Spinal cord (tissue), 10 donors: ENCODE results near the gene PITX1. TPM values are rescaled to one million over a fixed set of nuclear protein-coding genes. Genes with fewer than 3 reads are reported as not detected.
A peak's percentile ranks its signal among the peaks of the same experiment; 100 is the strongest.

ENCODE experiments used
- DNase-seq, 6 donors: peaks; one replicate each; pipeline versions ENCODE4 v3.0.0 to v3.0.0-alpha.2; 2013 to 2015; ENCODE audit warnings: low spot score in 6 of 6, low read depth in 4 of 6
- H3K27ac ChIP-seq: one replicate; pipeline ENCODE4 v1.5.1; 2013; ENCODE audit warnings: low read depth, low read length, control low read depth
- H3K27me3 ChIP-seq: one replicate; pipeline ENCODE4 v1.6.1; 2013; ENCODE audit warnings: low read length; ENCODE audit not compliant: control insufficient read depth, insufficient read depth
- H3K36me3 ChIP-seq: one replicate; pipeline ENCODE4 v1.6.1; 2013; ENCODE audit warnings: low read length; ENCODE audit not compliant: control insufficient read depth, insufficient read depth
- H3K4me1 ChIP-seq: one replicate; pipeline ENCODE4 v1.6.1; 2013; ENCODE audit warnings: low read length; ENCODE audit not compliant: control insufficient read depth, insufficient read depth
- H3K4me3 ChIP-seq: one replicate; pipeline ENCODE4 v1.5.1; 2013; ENCODE audit warnings: low read depth, low read length, control low read depth
- H3K9me3 ChIP-seq: one replicate; pipeline ENCODE4 v1.6.1; 2013; ENCODE audit warnings: low read length; ENCODE audit not compliant: control insufficient read depth, insufficient read depth
- WGBS: methylation state at CpG from one replicate; pipeline ENCODE4 v1.1.5; 2013; ENCODE audit warnings: missing lambda C conversion rate; ENCODE audit not compliant: insufficient coverage; 5-methylcytosine and 5-hydroxymethylcytosine counted together
- polyA plus RNA-seq, 2 donors: library from polyadenylated mRNA; unstranded; fragments of 120-200 nt; gene quantifications; one replicate each; pipeline ENCODE4 v1.2.1, GENCODE V29; 2013; ENCODE audit not compliant: insufficient read length in 2 of 2
- total RNA-seq, 2 donors: library from RNA; depleted of rRNA in 1 of 2; stranded (reverse); fragments of 120-200 nt in 1 of 2; fragments of >200 nt in 1 of 2; gene quantifications; one replicate each; pipeline versions ENCODE4 v1.2.3 to v1.2.4, GENCODE V29; 2013 to 2014
- donor health status: healthy.

Gene PITX1
- total and polyA plus RNA-seq, 4 donors, result 0.11 TPM; not detected in 3

DNA sequence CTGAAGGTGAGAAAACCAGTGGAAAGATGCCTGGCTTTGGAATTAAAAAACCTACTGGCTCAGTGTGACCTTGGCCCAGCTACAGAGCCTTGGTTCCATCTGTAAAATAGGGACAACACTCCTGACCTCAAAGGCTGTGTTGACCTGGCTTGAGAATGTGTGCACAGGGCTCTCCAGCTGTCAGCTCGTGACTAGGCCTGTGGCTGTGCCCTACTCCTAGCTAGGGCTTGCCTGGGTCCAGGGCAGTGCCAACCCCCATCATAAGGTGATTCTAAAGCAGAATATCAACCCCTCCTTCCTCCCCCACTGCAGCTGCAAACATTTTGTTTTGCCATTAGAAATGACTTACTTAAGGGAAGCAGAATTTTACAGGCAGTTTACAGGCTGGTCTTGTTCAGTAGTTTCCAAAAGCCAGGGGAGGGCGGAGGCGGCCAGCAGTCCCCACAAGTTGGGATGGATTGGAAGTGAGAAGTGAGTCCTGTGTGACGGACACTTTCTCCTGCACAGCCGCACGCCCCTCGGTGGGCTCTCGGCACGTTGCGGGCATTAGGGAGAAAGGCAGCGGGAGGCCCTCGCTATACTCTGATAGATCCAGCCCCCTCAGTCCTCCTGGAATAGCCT, 7.3 kb downstream of the PITX1 start:
- WGBS, result 27% methylated on average over 11 of the region's 12 CpGs
- DNase-seq, result no peak
- H3K9me3 ChIP-seq, result no peaks in the 10 kb centered on the region
- no peak overlapping the region for H3K4me3 ChIP-seq
- H3K4me1 ChIP-seq, result peaks cover 32% of the 10 kb centered on the region
- peaks cover 74% of the 10 kb centered on the region for H3K27me3 ChIP-seq
- H3K27ac ChIP-seq, result no peak overlapping the region
- no peaks in the 10 kb centered on the region for H3K36me3 ChIP-seq

DNA sequence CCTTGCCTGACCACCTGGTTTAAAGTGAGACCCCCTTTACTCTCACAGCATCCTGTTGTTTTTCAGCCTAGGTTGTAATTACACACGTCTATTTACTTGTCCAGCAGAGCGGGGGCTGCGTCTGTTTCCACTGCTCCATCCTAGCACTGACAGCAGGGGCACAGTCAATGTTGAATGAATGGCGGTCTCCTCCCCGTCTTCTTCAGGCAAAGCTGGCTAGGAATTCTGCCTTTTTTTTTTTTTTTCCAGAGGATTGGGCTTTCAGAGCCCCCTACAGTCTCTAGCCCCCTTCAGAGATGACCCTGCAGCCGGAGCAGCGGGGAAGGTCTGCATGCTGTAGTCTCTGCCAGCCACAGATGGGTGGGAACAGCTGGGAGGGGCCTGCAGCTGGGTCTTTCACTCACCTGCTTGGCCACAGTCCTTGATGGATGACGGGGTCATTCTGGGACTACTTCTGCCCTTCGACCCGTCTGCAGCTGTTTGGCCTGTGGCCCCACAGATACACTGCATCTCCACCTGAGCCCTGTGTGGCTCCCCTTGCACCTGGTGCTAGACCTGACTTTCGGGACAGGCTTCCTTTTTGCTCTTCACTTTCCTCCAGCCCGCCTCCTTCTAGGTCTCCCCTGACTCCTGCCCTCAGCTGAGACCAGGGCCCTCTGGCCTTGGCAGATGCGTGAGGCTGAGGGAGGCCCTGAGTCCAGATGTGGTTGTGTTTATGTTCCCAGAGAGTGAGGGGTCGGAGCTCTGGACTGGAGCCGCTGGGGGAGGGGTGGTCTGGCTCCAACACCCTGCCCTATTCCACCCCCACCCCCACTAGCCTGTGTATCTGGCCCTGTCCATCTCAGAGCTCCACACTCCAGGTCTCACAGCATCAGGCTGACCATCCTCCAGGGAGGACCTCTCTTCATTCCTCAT, 8.0 kb downstream of the PITX1 start:
- Histone ChIP-seq H3K4me3 (no peak overlapping the region), H3K4me1 (peaks cover 27% of the 10 kb centered on the region), H3K36me3 (no peaks in the 10 kb centered on the region), H3K27ac (no peak overlapping the region), H3K27me3 (peaks cover 66% of the 10 kb centered on the region), H3K9me3 (no peaks in the 10 kb centered on the region)
- DNase-seq, result no peak
- whole genome bisulfite sequencing, result 74% methylated on average over 11 of the region's 15 CpGs

DNA sequence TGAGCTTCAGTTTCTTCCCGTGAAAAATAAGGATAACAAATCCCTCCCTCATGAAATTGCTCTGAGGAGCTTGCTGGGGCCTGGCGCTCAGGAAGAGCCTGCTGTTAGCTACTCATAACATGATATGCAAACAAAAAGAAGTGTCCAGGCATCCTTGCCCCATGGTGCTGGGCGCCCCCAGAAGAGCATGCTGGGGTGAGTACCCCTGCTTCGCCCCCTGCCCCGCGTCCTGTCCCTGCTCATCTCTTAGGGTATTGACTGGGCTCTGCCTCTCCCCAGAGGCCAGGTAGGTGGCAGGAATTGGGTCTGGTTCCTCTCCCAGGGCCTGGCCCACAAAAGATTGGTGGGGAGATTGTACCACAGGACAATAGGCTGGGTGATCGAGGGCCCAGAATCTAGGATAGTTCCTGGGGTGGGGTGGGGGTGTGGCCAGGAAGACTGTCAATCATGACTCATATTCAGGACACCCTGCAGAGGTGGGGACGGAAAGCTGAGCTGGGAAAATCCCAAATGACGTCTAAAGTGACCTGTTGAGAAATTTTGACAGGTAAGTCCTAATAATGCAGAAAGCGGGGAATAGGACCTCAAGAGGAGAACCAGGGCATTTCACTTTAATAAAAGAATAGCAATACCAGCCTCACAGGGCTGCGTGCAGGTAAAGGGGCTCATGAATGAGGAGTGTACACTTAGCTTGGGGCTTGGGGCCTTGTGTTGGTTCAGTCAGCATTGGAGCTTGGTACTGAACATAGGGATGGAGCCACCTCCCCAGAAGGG, 8.9 kb downstream of the PITX1 start:
- no peak for DNase-seq
- Histone ChIP-seq H3K4me3 (no peak overlapping the region), H3K9me3 (no peaks in the 10 kb centered on the region), H3K27me3 (peaks cover 58% of the 10 kb centered on the region), H3K36me3 (no peaks in the 10 kb centered on the region), H3K4me1 (peaks cover 21% of the 10 kb centered on the region), H3K27ac (no peak overlapping the region)
- 86% methylated on average over 7 of the region's 11 CpGs for WGBS

DNA sequence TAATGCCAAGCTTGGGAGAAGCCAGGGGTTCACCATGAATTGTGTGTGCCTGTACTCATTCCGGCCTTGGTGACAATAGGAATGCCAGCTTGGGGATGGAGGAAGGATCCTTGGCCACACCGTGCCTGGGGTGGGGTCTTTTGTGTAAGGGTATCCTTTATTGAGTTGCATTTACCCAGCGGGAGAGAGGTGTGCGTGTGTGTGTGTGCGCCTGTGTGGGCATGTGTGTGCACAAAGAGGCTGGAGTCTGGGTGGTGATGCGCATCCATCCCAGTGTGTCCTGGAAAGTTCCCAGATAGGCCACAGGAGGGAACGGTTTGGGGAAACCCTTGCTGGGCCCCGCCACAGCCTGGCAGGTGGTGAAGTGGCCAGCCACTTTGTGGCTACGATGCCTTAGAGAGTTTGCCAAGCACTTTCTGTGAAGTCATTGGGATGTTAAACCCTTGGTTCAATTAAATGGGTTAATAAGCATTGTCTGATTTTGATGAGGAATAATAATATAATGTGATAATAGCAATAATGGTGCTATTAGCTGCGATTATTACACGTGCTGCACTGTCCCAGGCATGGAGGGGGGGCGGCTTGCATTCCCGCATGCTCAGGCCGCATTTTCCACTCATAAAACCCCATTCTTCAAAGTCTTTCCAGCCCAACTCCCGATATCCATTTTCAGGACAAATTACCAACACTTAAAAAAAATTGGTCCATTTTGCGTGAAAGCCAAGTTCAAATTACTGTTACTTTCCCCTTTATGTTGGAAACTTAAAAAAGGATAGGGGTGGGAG, 13.7 kb downstream of the PITX1 start:
- H3K9me3 ChIP-seq, result no peaks in the 10 kb centered on the region
- no peak overlapping the region for H3K27ac ChIP-seq
- no peaks in the 10 kb centered on the region for H3K36me3 ChIP-seq
- no peak for DNase-seq
- H3K4me1 ChIP-seq, result no peaks in the 10 kb centered on the region
- H3K4me3 ChIP-seq, result no peak overlapping the region
- peaks cover 9% of the 10 kb centered on the region for H3K27me3 ChIP-seq
- 70% methylated on average over 14 of the region's 16 CpGs for WGBS

DNA sequence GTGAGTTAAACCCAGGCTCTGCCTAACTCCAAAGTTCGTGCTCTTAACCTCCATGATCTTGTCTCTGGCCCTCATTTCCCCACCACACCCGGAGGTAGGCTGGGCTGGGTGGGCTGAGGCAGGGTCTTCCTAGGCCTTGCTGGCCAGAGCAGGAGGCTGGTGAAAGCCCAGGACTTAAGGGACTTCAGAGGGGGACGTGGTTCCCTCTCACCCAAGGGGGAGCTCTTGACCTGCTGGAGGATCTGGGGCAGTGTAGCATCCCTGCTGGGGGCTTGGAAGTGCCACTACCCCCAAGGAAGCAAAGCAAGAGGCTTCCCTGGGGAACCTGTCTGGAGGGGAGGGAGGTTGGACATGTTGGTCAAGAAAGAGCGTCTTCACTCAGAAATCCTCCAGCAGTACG, 14.7 kb downstream of the PITX1 start:
- WGBS, result 58% methylated on average over 2 of the region's 5 CpGs
- H3K27me3 ChIP-seq, result peaks cover 2% of the 10 kb centered on the region
- H3K4me3 ChIP-seq, result no peak overlapping the region
- no peaks in the 10 kb centered on the region for H3K9me3 ChIP-seq
- peaks cover 3% of the 10 kb centered on the region for H3K4me1 ChIP-seq
- no peak overlapping the region for H3K27ac ChIP-seq
- no peak for DNase-seq
- no peaks in the 10 kb centered on the region for H3K36me3 ChIP-seq

DNA sequence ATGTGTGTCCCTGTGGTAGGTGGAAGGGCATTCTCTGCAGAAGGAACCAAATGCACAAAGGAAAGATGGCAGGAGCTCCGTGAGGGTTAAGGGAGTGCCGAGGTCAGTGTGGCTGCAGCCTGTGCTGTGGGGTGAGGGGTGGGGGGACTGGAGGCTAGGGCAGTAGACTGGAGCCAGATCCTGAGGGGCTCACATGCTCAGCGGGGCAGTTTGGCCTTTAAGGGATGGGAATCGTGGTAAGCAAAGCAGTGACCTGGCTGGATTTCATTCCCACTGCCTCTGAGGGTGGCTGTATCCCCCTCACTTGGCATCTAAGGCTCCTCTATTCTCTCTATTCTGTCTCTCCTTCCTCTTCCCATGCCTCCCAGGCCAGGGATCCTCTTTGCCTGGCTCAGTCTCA, 15.6 kb downstream of the PITX1 start:
- H3K27ac ChIP-seq, result no peak overlapping the region

DNA sequence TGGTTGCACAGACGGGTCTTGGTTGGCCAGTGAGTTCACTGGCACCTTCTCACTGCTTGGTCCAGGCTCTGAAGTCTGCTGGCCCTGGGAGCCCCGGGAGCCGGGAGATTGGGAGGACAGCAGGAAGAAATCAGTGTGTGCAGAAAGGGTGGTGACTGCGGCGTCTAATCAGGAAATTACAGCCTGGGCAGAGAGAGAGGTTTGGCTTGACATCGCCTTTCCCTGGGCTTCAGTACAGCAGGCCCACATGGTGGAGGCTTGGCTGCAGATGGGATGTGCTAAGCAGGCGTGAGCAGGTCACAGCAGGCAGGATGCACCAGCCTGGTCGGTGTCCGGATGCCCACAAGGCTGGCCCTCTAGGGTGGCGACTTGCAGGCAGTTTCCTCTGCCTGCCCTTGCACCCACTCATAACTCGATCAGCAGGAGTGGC, 17.2 kb downstream of the PITX1 start:
- no peak for DNase-seq
- no peaks in the 10 kb centered on the region for H3K36me3 ChIP-seq
- H3K9me3 ChIP-seq, result no peaks in the 10 kb centered on the region
- H3K27ac ChIP-seq, result no peak overlapping the region
- H3K4me3 ChIP-seq, result no peak overlapping the region
- 76% methylated on average over 7 of the region's 11 CpGs for WGBS
- peaks cover 21% of the 10 kb centered on the region for H3K4me1 ChIP-seq
- no peaks in the 10 kb centered on the region for H3K27me3 ChIP-seq

More for the DNA sequence above, 15.6 kb downstream of the PITX1 start:
- H3K4me1 ChIP-seq, result peaks cover 12% of the 10 kb centered on the region
- no peaks in the 10 kb centered on the region for H3K27me3 ChIP-seq
- 80% methylated on average over 4 of the region's 4 CpGs for WGBS
- no peak overlapping the region for H3K4me3 ChIP-seq
- H3K9me3 ChIP-seq, result no peaks in the 10 kb centered on the region
- DNase-seq, result no peak
- H3K36me3 ChIP-seq, result no peaks in the 10 kb centered on the region

DNA sequence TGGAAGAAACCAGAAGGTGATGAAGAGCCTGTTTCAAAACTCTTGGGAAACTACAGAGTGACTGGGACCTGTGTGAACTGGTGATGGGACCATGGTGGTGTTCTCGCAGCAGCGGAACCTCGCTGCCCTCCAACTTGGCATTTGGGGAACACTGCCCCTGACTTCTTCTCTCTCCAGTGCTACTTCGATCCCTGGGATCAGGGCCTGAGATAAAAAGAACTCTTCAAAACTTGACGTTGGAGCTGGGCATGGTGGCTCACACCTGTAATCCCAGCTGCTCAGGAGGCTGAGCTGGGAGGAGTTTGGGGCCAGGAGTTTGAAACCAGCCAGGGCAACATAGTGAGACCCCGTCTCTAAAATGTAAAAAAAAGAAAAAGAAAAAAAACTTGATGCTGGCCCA, 18.1 kb downstream of the PITX1 start:
- no peaks in the 10 kb centered on the region for H3K36me3 ChIP-seq
- no peak overlapping the region for H3K4me3 ChIP-seq
- DNase-seq, result no peak
- H3K9me3 ChIP-seq, result no peaks in the 10 kb centered on the region
- no peak overlapping the region for H3K27ac ChIP-seq
- H3K27me3 ChIP-seq, result no peaks in the 10 kb centered on the region
- H3K4me1 ChIP-seq, result peaks cover 21% of the 10 kb centered on the region
- 94% methylated on average over 6 of the region's 6 CpGs for WGBS

DNA sequence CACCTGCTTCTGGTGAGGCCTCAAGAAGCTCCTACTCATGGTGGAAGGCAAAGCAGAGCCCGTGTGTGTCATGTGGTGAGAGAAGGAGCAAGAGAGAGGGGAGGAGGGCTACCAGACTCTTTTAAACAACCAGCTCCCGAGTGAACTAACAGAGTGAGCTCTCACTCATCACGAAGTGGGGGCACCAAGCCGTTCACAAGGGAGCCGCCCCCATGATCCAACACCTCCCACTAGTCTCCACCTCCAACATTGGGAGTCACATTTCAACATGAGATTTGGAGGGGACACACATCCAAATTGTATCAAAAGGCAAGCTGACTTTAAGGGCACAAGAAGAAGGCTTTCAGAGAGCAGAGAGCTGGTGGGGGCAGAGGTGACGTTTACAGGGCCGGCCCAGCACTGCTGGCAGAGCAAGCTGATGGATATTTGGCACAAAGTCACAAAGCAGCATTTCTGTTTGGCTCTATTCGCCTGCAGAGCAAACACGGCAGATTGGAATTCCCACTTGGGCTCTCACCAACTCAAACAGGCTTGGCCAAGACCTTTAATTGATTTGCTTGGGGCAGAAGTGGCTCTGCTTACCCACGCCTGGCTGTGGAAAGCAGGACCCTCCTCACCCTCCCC, 20.0 kb downstream of the PITX1 start:
- 34% methylated on average over 5 of the region's 10 CpGs for WGBS
- H3K27me3 ChIP-seq, result no peaks in the 10 kb centered on the region
- no peaks in the 10 kb centered on the region for H3K36me3 ChIP-seq
- H3K27ac ChIP-seq, result no peak overlapping the region
- H3K9me3 ChIP-seq, result no peaks in the 10 kb centered on the region
- peaks cover 21% of the 10 kb centered on the region for H3K4me1 ChIP-seq
- peak in 1 of 6 donors; percentile 66 for DNase-seq
- H3K4me3 ChIP-seq, result no peak overlapping the region
